A549 (cell line): ENCODE results near the gene WDR49. TPM values are rescaled to one million over a fixed set of nuclear protein-coding genes. Genes with fewer than 3 reads are reported as not detected.

Experiments used
- ATAC-seq, 2 experiments: fragments of 200-7000 bp in 1 of 2; fragments of >200 bp in 1 of 2; cut with Nextera tagmentation in 1 of 2; cut with Tn5 transposase in 1 of 2; 3 replicates each; pipeline versions ENCODE4 v1.8.0 to v1.9.1; 2018 to 2020; ENCODE audit warnings: mild to moderate bottlenecking in 1 of 2, moderate library complexity in 1 of 2
- CTCF ChIA-PET: fragments of 300-600 bp; sonication (Branson Sonifier 250); formaldehyde crosslinking; extraction: SDS; loops from one replicate; lab custom pipeline; 2021; ENCODE audit warnings: antibody characterized with exemption, inconsistent platforms; lab: Yijun Ruan, JAX
- POLR2A ChIA-PET: fragments of 350-600 bp; formaldehyde crosslinking; extraction: SDS; loops from one replicate; lab custom pipeline; 2021; ENCODE audit warnings: antibody characterized with exemption, inconsistent platforms; lab: Yijun Ruan, JAX
- DNase-seq, 2 experiments: peaks; one replicate each; pipeline versions ENCODE4 v3.0.0 to v3.0.0-alpha.2; 2011 to 2016; ENCODE audit warnings: low read depth in 1 of 2, low spot score in 1 of 2
- FAIRE-seq: peaks from 2 replicates; lab custom pipeline; 2011; peaks lifted over from hg19 to GRCh38; lab: Jason Lieb, UNC
- H3K27ac ChIP-seq, 2 experiments: fragments of >200 bp; sonication (Bioruptor Twin); formaldehyde crosslinking; 3 replicates each; pipeline ENCODE4 v1.5.1; 2016 to 2017
- H3K4me1 ChIP-seq: fragments of >200 bp; sonication (Bioruptor Twin); formaldehyde crosslinking; 3 replicates; pipeline ENCODE4 v1.6.1; 2016
- H3K4me2 ChIP-seq: fragments of >200 bp; sonication (Bioruptor Twin); formaldehyde crosslinking; 3 replicates; pipeline ENCODE4 v1.6.1; 2016
- H3K4me3 ChIP-seq: fragments of >200 bp; sonication (Bioruptor Twin); formaldehyde crosslinking; 3 replicates; pipeline ENCODE4 v1.5.1; 2016
- H3K9me3 ChIP-seq: fragments of >200 bp; sonication (Bioruptor Twin); formaldehyde crosslinking; 3 replicates; pipeline ENCODE4 v1.6.1; 2016
- BHLHE40 ChIP-seq: IDR thresholded peaks from 2 replicates; pipeline ENCODE4 v1.6.1; 2012; ENCODE audit warnings: low read depth, low read length, inconsistent platforms
- CEBPB ChIP-seq, 2 experiments: fragments of >200 bp in 1 of 2; sonication (Bioruptor Twin) in 1 of 2; formaldehyde crosslinking in 1 of 2; IDR thresholded peaks; 2 replicates each; pipeline ENCODE4 v1.6.1; 2012 to 2016
- CHD4 ChIP-seq: fragments of 200-600 bp; sonication (generic); IDR thresholded peaks from 2 replicates; pipeline ENCODE4 v1.6.1; 2016; ENCODE audit warnings: antibody characterized with exemption, mild to moderate bottlenecking, borderline replicate concordance
- CTCF ChIP-seq: fragments of >200 bp; sonication (Bioruptor Twin); formaldehyde crosslinking; IDR thresholded peaks from 3 replicates; pipeline ENCODE4 v1.5.1; 2016
- E2F6 ChIP-seq: IDR thresholded peaks from 2 replicates; pipeline ENCODE4 v1.6.1; 2012; ENCODE audit warnings: low read depth, borderline replicate concordance
- EHMT2 ChIP-seq: fragments of 200-600 bp; sonication (generic); IDR thresholded peaks from 2 replicates; pipeline ENCODE4 v1.6.1; 2016; ENCODE audit warnings: antibody characterized with exemption, low read depth, mild to moderate bottlenecking, moderate library complexity
- ELK1 ChIP-seq: fragments of 150-350 bp; IDR thresholded peaks from 2 replicates; pipeline ENCODE4 v1.6.1; 2014; ENCODE audit warnings: low read depth, mild to moderate bottlenecking, low read length
- FOSB ChIP-seq: fragments of 250-450 bp; sonication (Bioruptor Pico); IDR thresholded peaks from 2 replicates; pipeline ENCODE4 v1.5.0; 2020; ENCODE audit warnings: mild to moderate bottlenecking, moderate library complexity
- FOSL2 ChIP-seq, 2 experiments: fragments of 450-650 bp in 1 of 2; fragments of >200 bp in 1 of 2; sonication (Bioruptor Twin) in 1 of 2; formaldehyde crosslinking; IDR thresholded peaks; 2 replicates each; pipeline versions ENCODE4 v1.5.0 to v1.6.1; 2016 to 2020; ENCODE audit warnings: mild to moderate bottlenecking in 1 of 2, moderate library complexity in 1 of 2
- FOXS1 ChIP-seq: fragments of 250-450 bp; sonication (Bioruptor Pico); IDR thresholded peaks from 2 replicates; pipeline ENCODE4 v1.5.0; 2020; ENCODE audit warnings: mild to moderate bottlenecking, moderate library complexity
- HDAC2 ChIP-seq: fragments of 200-600 bp; sonication (generic); IDR thresholded peaks from 2 replicates; pipeline ENCODE4 v1.6.1; 2016
- HEYL ChIP-seq: fragments of 250-450 bp; sonication (Bioruptor Pico); IDR thresholded peaks from 2 replicates; pipeline ENCODE4 v1.8.0; 2021; ENCODE audit warnings: mild to moderate bottlenecking, moderate library complexity
- HOXB13 ChIP-seq: fragments of 250-450 bp; sonication (Bioruptor Pico); IDR thresholded peaks from 2 replicates; pipeline ENCODE4 v1.5.0; 2020; ENCODE audit warnings: low read depth, mild to moderate bottlenecking, moderate library complexity
- JUN ChIP-seq, 2 experiments: fragments of >200 bp; sonication (Bioruptor Twin); formaldehyde crosslinking; IDR thresholded peaks; 2 replicates in 1 of 2; 3 replicates in 1 of 2; pipeline ENCODE4 v1.6.1; 2016 to 2017
- JUNB ChIP-seq: fragments of >200 bp; sonication (Bioruptor Twin); formaldehyde crosslinking; IDR thresholded peaks from 2 replicates; pipeline ENCODE4 v1.6.1; 2016
- KDM1A ChIP-seq: fragments of 200-600 bp; sonication (generic); IDR thresholded peaks from 2 replicates; pipeline ENCODE4 v1.6.1; 2016; ENCODE audit warnings: low read depth, mild to moderate bottlenecking
- MAX ChIP-seq: IDR thresholded peaks from 2 replicates; pipeline ENCODE4 v1.6.1; 2012
- MYC ChIP-seq: IDR thresholded peaks from 2 replicates; pipeline ENCODE4 v1.6.1; 2012; ENCODE audit warnings: mild to moderate bottlenecking, inconsistent platforms, low read length, improper control_type of control experiment, borderline replicate concordance
- NFE2L2 ChIP-seq: fragments of 150-350 bp; conservative IDR thresholded peaks from 2 replicates; pipeline ENCODE4 v1.6.1; 2014; ENCODE audit warnings: low read length
- NR3C1 ChIP-seq: fragments of >200 bp; sonication (Bioruptor Twin); formaldehyde crosslinking; IDR thresholded peaks from 3 replicates; pipeline ENCODE4 v1.6.1; 2017
- POLR2A ChIP-seq: IDR thresholded peaks from 2 replicates; pipeline ENCODE4 v1.6.1; 2012; ENCODE audit warnings: mild to moderate bottlenecking, low read length
- POLR2AphosphoS2 ChIP-seq: conservative IDR thresholded peaks from 2 replicates; pipeline ENCODE4 v1.6.1; 2012; ENCODE audit warnings: low read length, improper control_type of control experiment, inconsistent platforms
- RAD21 ChIP-seq, 2 experiments: fragments of >200 bp in 1 of 2; sonication (Bioruptor Twin) in 1 of 2; formaldehyde crosslinking in 1 of 2; IDR thresholded peaks in 1 of 2; conservative IDR thresholded peaks in 1 of 2; 2 replicates in 1 of 2; 3 replicates in 1 of 2; pipeline ENCODE4 v1.6.1; 2012 to 2018; ENCODE audit warnings: inconsistent platforms in 1 of 2
- RARB ChIP-seq: fragments of 250-450 bp; sonication (Bioruptor Pico); IDR thresholded peaks from 2 replicates; pipeline ENCODE4 v1.8.0; 2021; ENCODE audit warnings: mild to moderate bottlenecking, moderate library complexity
- SMC3 ChIP-seq: fragments of >200 bp; sonication (Bioruptor Twin); formaldehyde crosslinking; IDR thresholded peaks from 3 replicates; pipeline ENCODE4 v1.6.1; 2018; ENCODE audit warnings: inconsistent platforms
- TFCP2L1 ChIP-seq: fragments of 250-450 bp; sonication (Bioruptor Pico); IDR thresholded peaks from 2 replicates; pipeline ENCODE4 v1.5.0; 2021; ENCODE audit warnings: mild to moderate bottlenecking
- TP53 ChIP-seq: fragments of 250-450 bp; sonication (Bioruptor Pico); IDR thresholded peaks from 2 replicates; pipeline ENCODE4 v1.5.0; 2021; ENCODE audit warnings: mild to moderate bottlenecking, moderate library complexity
- USF2 ChIP-seq: fragments of 450-650 bp; IDR thresholded peaks from 2 replicates; pipeline ENCODE4 v1.6.1; 2014; ENCODE audit warnings: antibody characterized with exemption
- ZFP36 ChIP-seq: fragments of 450-650 bp; IDR thresholded peaks from 2 replicates; pipeline ENCODE4 v1.6.1; 2014; ENCODE audit warnings: borderline replicate concordance; ENCODE audit not compliant: partially characterized antibody
- ZSCAN20 ChIP-seq: fragments of 250-450 bp; sonication (Bioruptor Pico); IDR thresholded peaks from 2 replicates; pipeline ENCODE4 v1.8.0; 2022; ENCODE audit warnings: mild to moderate bottlenecking, moderate library complexity
- WGBS: methylation state at CpG from one replicate; pipeline ENCODE4 v1.1.6; 2017; ENCODE audit errors: missing lambda C conversion rate; 5-methylcytosine and 5-hydroxymethylcytosine counted together
- polyA plus RNA-seq, 4 experiments: library from polyadenylated mRNA; depleted of rRNA in 3 of 4; stranded (reverse); fragments of >200 nt; fragmentation: RNase III in 1 of 4; extraction: RNeasy Plus Mini Kit Qiagen cat#74134 plus additional on column Dnase treatment in 1 of 4; gene quantifications; 2 replicates in 3 of 4; 3 replicates in 1 of 4; pipeline ENCODE4 v1.2.3, GENCODE V29; 2011 to 2017

WDR49 gene
- polyA plus RNA-seq, 2 of the 4 experiments (the other 2 are of a cell fraction) = not detected

GRCh38 chr3:167694121-167694520, 40.4 kb upstream of the WDR49 start:
- Histone ChIP-seq H3K4me3 (no peak overlapping the region), H3K27ac (no peak overlapping the region), H3K4me2 (no peak overlapping the region), H3K4me1 (no peaks in the 10 kb centered on the region), H3K9me3 (no peaks in the 10 kb centered on the region)
- DNase-seq (no peak), ATAC-seq (no peak), FAIRE-seq (no peak)
- ChIA-PET CTCF (interaction anchor here (1.5 kb wide), 1 partner anchor 10 kb away, joined by 6 read pairs; no protein-coding TSS in a partner anchor), POLR2A (no interaction called here)
- WGBS = 95% methylated on average over 2 of the region's 2 CpGs
- TF ChIP-seq JUN (IDR thresholded peaks at IDR 0.05) = no peak
- TF ChIP-seq BHLHE40 = no peak
- no peak for TF ChIP-seq FOSL2 (IDR thresholded peaks at IDR 0.05)
- no peak for TF ChIP-seq FOSL2 (CRISPR knock-in tag; IDR thresholded peaks at IDR 0.05)
- no peak for TF ChIP-seq TP53
- no peak for TF ChIP-seq CTCF
- no peak for TF ChIP-seq MYC
- TF ChIP-seq FOXS1 (CRISPR knock-in tag) = no peak
- no peak for TF ChIP-seq MAX
- TF ChIP-seq HOXB13 = no peak
- no peak for TF ChIP-seq HDAC2
- no peak for TF ChIP-seq CHD4
- no peak for TF ChIP-seq RARB (CRISPR knock-in tag)
- TF ChIP-seq HEYL (CRISPR knock-in tag) = no peak
- no peak for TF ChIP-seq ZSCAN20 (CRISPR knock-in tag)
- no peak for TF ChIP-seq POLR2AphosphoS2
- no peak for TF ChIP-seq POLR2A
- TF ChIP-seq E2F6 = no peak

GRCh38 chr3:167691366-167691765, 37.6 kb upstream of the WDR49 start:
- no peaks in the 10 kb centered on the region for H3K9me3 ChIP-seq
- FAIRE-seq (no peak), DNase-seq (no peak), ATAC-seq (no peak)
- H3K27ac ChIP-seq = no peak overlapping the region
- no peaks in the 10 kb centered on the region for H3K4me1 ChIP-seq
- H3K4me2 ChIP-seq = no peak overlapping the region
- TF ChIP-seq FOSB = no peak
- no peak for TF ChIP-seq KDM1A
- no peak for TF ChIP-seq NFE2L2
- no peak for TF ChIP-seq TFCP2L1 (CRISPR knock-in tag)
- no peak overlapping the region for H3K4me3 ChIP-seq
- ChIA-PET POLR2A (no interaction called here), CTCF (no interaction called here)
- 68% methylated on average over 3 of the region's 3 CpGs for WGBS

GRCh38 chr3:167684388-167684993, 30.7 kb upstream of the WDR49 start:
- CTCF ChIA-PET = interaction anchor here (0.6 to 1.7 kb wide), 7 partner anchors 9 to 345 kb away, joined by 3 to 6 read pairs (median 4); partner anchors contain the start of gene SERPINI1
- H3K4me2 ChIP-seq = no peak overlapping the region
- peak in 1 of 2 experiments; percentile 73; a peak in 3 of 6 replicates for ATAC-seq
- no peak for FAIRE-seq
- no peak overlapping the region for H3K27ac ChIP-seq
- DNase-seq = peak; percentile 6 to 54
- no peaks in the 10 kb centered on the region for H3K4me1 ChIP-seq
- TF ChIP-seq EHMT2 = no peak
- TF ChIP-seq NR3C1 = no peak
- peak; percentile 56 for TF ChIP-seq CTCF
- no peak for TF ChIP-seq ELK1
- TF ChIP-seq ZFP36 = no peak
- TF ChIP-seq JUNB = no peak
- peak in 1 of 2 experiments; percentile 22; a peak in 1 of 5 replicates for TF ChIP-seq RAD21 (conservative IDR thresholded peaks at IDR 0.05 in 1 of 2, IDR thresholded peaks at IDR 0.05 in 1 of 2)
- 0 out of 3 replicates have a peak, but pooled peaks have one; percentile 22 for TF ChIP-seq SMC3
- peak in 1 of 2 experiments; percentile 58; a peak in 2 of 4 replicates for TF ChIP-seq CEBPB (IDR thresholded peaks at IDR 0.05)
- TF ChIP-seq USF2 = no peak
- POLR2A ChIA-PET = no interaction called here
- no peak overlapping the region for H3K4me3 ChIP-seq
- H3K9me3 ChIP-seq = no peaks in the 10 kb centered on the region
